Upper lobe of left lung (tissue), 4 donors: ENCODE results near the gene SLC25A52.

Experiments
- EP300 ChIP-seq, 4 donors: sonication (generic); formaldehyde crosslinking; IDR thresholded peaks; one replicate each; pipeline ENCODE4 v1.5.1; 2017; ENCODE audit warnings: antibody characterized with exemption in 4 of 4, control low read depth in 2 of 4
- POLR2A ChIP-seq, 4 donors: fragments of 450-650 bp; IDR thresholded peaks; one replicate each; pipeline ENCODE4 v1.5.1; 2016 to 2017; ENCODE audit warnings: antibody characterized with exemption in 4 of 4, mild to moderate bottlenecking in 2 of 4
- POLR2AphosphoS5 ChIP-seq, 2 donors: sonication (generic); formaldehyde crosslinking; IDR thresholded peaks; one replicate each; pipeline ENCODE4 v1.5.1; 2017; ENCODE audit warnings: antibody characterized with exemption in 2 of 2
- TF ChIP-seq, protein P1 (sequence below), 6 experiments: fragments of 450-650 bp in 4 of 6; fragments of 200-600 bp in 2 of 6; sonication (generic) in 2 of 6; IDR thresholded peaks; one replicate each; pipeline ENCODE4 v1.5.1; 2016 to 2019; ENCODE audit warnings: antibody characterized with exemption in 6 of 6

DNA sequence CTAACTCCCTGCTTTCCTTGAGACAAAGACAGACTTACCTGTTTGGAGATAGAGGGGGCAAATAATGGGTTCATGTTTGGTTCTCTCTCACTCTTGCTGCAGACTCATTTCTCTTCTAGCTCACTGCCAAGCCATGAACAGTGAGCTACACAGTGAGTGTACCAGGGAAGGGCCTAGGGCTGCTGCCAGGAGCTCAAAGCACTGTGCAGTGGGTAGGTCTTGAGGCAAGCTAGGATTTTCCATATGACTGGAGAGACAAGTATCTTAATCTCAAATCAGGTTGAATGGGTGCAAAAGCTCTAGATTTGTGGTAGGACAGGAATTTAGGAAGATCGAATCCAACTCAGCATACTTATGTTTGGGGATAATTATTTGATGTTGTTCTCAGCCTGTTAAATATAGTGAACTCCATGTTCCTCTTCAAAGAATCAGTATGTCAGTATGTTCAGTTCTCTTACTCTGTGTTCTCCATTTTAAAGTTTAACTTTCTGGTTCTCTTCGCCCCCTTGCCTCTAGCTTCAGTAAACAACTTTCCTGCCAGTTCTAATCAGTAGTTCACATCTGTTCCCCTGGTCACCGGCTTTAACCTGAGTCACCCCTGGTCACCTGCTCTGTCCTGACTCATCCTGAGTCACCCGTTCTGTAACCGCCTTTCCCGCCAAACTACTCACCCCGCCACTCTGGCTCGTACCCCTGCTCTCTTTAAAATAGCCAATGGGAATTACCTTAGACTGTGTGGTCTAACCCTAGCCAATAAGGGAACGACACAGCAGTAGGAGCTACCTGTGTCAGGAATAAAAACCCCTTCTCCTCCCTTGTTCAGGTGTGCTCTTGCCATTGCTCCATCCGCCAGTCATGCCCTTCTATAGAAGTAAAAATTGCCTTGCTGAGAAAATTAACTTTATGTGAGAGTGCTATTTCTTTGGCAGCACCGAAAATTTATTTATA, 21.9 kb downstream of the SLC25A52 start:
- no peak for TF ChIP-seq EP300 (IDR thresholded peaks at IDR 0.05)
- TF ChIP-seq, protein P1, sequence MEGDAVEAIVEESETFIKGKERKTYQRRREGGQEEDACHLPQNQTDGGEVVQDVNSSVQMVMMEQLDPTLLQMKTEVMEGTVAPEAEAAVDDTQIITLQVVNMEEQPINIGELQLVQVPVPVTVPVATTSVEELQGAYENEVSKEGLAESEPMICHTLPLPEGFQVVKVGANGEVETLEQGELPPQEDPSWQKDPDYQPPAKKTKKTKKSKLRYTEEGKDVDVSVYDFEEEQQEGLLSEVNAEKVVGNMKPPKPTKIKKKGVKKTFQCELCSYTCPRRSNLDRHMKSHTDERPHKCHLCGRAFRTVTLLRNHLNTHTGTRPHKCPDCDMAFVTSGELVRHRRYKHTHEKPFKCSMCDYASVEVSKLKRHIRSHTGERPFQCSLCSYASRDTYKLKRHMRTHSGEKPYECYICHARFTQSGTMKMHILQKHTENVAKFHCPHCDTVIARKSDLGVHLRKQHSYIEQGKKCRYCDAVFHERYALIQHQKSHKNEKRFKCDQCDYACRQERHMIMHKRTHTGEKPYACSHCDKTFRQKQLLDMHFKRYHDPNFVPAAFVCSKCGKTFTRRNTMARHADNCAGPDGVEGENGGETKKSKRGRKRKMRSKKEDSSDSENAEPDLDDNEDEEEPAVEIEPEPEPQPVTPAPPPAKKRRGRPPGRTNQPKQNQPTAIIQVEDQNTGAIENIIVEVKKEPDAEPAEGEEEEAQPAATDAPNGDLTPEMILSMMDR (IDR thresholded peaks at IDR 0.05): no peak
- no peak for TF ChIP-seq POLR2A (IDR thresholded peaks at IDR 0.05)
- TF ChIP-seq POLR2AphosphoS5 (IDR thresholded peaks at IDR 0.05): no peak
